HuH-7 (cell line): ENCODE measurements around the gene TSKS.

Source experiments
- DNase-seq: peaks from one replicate; pipeline ENCODE4 v3.0.0; 2011; ENCODE audit warnings: low spot score

TSKS gene, protein sequence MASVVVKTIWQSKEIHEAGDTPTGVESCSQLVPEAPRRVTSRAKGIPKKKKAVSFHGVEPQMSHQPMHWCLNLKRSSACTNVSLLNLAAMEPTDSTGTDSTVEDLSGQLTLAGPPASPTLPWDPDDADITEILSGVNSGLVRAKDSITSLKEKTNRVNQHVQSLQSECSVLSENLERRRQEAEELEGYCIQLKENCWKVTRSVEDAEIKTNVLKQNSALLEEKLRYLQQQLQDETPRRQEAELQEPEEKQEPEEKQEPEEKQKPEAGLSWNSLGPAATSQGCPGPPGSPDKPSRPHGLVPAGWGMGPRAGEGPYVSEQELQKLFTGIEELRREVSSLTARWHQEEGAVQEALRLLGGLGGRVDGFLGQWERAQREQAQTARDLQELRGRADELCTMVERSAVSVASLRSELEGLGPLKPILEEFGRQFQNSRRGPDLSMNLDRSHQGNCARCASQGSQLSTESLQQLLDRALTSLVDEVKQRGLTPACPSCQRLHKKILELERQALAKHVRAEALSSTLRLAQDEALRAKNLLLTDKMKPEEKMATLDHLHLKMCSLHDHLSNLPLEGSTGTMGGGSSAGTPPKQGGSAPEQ

DNA sequence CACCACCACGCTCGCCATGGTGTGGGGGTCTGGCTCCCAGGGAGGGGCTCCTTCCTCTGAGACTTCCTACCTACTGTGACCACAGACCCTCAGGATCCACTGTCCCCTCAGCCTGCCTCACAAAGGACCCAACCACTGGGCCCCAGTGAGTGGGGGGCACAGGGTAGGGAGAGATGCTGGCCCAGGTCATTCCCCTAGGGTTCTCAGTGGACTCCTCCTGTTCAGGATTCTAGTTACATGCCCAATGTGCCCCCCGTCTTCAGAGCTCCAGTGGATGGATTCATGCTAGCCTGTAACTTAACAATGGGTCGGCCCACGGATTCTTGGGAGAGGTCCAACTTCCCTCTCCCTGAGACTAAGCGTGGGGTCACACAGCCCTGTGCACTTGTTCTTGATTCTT, at the start of gene TSKS:
Gene TSKS (minus strand): TSS at position 77 of the 400 bp plus-strand sequence. CDS start 59 bp downstream, at position 18.
- no peak for DNase-seq

DNA sequence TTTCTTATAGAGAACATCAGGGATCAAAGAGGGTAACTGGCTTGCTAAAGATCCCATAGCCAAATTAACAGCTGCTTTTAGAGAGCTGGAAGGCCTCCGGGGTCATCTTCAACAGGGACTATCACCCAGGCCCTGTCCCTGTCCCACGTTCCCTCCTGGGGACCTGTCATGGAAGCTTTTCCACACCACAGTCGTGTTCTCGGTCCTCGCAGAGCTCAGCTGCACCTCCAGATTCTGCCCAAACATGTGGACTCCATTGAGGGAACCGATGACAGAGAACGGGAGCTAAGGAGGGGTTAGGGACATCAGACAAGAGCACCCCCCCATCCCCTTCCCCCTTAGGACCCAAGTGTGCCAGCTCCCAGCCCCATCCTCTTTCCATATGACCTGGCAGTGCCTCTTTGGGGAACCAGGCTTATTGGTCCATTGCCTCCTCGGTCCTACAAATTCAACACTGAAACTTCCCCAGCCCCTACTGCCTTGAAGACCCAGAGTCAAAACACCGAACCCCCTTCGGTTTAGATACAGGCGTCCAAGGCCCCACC, 49.4 kb upstream of the TSKS start:
- DNase-seq = no peak

DNA sequence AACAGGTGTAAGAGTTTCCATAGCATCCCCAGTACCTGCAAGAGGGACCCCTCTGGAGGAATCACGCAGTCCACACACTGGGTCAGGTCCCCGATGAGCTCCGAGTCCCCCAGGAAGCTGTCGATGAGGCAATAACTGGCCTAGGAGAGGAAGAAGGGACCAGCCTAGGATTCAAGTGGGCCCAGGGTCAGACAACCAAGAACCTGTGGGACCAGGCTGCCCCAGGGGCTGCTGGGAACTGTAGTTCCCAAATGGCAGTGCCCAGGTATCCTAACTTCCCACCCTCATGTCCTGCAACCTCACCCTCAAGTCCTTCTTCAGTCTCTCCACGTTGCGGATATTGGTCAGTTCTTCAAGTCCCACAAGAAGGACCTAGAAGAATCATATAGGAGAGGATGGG, 48.2 kb upstream of the TSKS start:
- no peak for DNase-seq

- no peak for DNase-seq
Measured at GRCh38 chr19:49809941-49810389, 46.9 kb upstream of the TSKS start.

DNA sequence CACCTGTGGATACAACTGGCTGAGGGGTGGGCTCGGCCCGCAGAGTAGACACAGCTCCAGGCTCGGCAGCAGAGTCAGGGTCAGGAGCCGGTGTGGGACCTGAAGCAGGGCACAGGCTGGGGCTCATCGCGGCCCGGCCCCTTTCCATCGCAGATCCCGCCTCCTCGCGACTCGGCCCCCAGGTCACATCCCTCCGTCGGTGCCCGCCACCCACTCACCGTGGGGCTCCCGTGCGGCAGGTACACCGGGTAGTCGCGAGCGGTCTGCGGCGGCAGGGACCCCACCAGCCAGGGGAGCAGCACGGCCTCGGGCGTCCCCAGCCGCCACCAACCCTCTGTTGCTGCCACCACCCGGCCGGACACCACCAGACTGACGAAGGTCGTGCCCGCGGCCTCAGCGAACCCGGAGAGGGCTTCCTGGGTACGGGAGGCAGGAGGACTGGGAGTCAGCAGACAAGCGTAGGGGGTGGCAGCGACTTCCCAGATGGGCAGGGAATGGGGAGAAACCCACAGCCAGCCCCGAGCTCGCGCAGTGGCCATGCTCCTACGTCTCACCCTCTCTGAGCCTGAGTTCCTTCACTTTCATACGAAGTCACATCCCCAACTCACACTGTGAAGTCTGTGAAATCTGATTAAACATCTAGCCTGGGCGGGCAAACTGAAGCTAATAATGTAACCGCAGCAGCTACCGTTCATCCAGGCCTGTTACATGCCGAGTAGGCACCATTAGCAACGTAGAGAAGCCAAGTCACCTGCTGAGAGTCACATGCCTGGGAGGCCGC, 46.2 kb upstream of the TSKS start:
- DNase-seq = peak; percentile 53

DNA sequence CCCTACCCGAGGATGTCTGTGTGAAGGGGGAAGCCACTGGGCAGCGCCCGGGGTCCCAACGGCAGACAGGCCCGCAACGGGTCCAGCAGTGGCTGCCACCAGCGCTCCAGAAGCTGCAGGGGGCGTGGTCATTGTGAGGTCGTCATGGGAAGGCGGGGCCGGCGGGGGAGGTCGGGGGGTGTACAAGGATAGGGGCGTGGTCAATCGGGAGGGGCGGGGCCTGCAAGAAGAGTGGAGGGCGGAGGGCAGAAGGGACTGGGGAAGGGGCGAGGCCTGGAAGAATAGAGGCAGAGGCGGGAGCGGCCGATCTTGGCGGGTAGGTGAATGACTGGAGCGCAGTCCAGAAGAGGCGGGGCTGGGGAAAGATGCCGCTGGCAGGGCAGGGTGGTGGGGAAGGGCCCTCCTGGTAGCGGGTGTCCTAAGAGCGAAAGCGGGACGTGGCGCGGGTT, 45.6 kb upstream of the TSKS start:
- peak; percentile 77 for DNase-seq

DNA sequence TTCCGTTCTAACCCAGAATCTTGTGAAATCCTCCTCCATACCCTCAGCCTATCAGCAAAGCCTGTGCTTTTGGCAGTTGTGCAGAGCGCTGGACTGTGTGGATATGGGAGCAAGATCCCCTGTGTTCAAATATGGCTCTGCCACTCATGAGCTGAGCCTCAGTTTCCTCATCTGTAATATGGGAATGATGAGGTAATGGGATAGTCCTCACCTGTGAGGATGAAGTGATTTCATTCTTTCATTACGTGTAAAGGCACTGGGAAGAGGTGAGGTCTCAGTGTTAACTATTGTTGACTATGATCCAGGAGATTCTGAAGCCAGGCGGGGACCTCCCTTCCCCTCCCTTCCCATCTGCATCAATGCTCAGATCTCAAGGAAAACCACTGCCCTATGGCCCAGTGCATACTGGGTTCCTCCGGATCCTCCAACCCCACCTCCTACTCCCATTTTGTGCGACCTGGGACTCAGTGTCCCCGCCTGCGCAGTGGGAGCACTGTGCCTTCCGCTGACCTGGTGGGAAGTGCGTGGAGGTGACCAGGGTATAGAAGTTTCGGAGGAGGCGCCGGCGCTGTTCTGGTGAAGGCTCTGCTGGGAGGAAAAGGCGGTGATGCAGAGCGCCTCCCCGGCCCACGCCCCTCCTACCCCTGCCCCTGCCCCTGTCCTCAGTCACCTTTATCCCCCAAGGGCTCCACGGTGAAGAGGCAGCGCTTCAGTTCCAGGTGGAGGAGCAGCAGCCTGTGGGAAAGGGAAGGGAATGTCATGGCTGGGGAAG, 45.0 kb upstream of the TSKS start:
- no peak for DNase-seq

DNA sequence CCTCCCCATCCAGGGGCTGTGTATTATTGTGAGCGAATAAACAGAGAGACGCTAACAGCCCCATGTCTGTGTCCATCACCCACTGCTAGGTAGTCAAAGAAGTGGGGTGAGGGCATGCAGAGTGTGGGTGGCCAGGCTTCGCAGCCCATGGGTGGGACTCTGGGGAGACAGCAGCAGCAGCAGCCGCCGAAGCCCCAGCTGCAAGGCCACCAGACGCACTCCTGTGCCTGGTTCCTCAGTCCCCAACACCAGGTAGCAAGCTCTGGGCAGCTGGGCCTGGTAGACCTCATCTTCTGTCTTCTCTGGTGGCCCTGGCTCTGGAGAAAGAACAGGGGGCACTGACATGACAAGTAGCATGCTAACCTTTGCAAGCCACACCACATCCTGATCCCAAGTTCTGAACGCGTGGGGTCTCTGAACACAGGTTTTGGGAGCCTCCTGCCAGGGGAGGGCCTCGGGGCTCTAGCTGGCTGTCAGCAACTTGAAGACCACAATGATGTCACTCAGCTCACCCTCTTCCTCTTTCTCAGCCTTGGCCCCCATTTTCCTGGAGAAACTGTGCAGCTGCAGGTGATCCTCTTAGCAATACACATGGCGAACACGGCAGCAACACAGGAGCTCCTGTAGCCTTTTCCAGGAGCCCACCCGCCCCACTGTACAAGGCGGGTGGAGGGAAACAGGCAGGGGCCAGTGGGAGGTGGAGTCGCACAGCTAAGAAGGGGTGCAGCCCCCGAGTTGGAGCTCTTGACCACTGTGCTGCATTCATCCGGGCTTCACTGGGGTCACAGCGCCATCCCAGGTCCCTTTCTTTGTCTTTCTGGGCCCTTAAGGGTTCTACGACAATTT, 44.2 kb upstream of the TSKS start:
- DNase-seq = no peak

- DNase-seq = no peak
Measured at GRCh38 chr19:49806620-49806959, 43.5 kb upstream of the TSKS start.

- no peak for DNase-seq
Measured at GRCh38 chr19:49805822-49806619, 42.9 kb upstream of the TSKS start.

GRCh38 chr19:49803529-49803856, 40.4 kb upstream of the TSKS start:
- no peak for DNase-seq

GRCh38 chr19:49802836-49803528, 39.9 kb upstream of the TSKS start:
- no peak for DNase-seq

DNA sequence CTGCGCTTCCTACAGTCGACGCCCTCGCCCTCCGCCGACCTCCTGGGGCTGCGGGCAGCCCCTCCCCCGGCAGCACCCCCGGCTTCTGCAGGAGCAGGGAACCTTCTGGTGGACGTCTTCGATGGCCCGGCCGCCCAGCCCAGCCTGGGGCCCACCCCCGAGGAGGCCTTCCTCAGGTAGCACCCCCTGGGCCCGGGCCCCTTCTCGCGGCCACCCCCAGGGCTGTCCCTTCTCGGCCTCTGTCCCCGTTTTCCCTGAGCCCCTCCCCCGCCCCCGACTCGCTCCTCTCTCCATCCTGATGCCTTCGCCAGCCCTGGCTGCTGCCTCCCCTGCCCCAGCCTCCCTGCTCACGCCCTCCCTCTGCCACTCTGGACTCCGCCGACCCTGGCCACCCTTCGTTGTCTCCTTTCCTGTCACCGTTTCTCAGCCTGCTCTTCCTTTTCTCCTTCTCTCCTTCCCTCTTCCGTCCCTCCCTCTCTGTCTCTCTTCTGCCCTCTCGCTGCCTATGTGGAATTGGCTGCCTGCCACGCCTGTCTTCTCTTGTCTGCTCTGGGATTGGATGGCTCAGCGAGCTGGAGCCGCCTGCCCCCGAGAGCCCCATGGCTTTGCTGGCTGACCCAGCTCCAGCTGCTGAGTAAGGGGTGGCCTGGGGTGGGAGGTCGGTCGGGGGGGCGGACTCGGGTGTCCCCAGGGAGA, 39.0 kb upstream of the TSKS start:
- no peak for DNase-seq

GRCh38 chr19:49801401-49801888, 38.3 kb upstream of the TSKS start:
- no peak for DNase-seq

DNA sequence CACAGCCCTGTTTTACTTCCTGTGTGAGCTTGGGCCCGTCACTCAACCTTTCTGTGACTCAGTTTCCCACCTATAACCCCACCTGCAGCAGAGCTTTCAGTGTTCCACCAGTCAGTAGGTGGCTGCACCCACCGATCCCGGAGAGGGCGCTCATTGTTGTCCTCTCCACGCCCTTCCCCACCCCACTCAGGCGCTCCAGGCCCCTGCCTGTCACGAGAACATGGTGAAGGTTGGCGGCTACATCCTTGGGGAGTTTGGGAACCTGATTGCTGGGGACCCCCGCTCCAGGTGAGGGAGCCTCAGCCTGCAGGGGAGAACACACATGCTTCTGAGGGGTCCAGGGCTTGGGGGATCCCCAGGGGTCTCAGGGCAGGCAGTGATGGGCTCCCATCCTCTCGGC, 37.7 kb upstream of the TSKS start:
- no peak for DNase-seq

- DNase-seq = peak; percentile 54
Measured at GRCh38 chr19:49799798-49800376, 36.8 kb upstream of the TSKS start.

DNA sequence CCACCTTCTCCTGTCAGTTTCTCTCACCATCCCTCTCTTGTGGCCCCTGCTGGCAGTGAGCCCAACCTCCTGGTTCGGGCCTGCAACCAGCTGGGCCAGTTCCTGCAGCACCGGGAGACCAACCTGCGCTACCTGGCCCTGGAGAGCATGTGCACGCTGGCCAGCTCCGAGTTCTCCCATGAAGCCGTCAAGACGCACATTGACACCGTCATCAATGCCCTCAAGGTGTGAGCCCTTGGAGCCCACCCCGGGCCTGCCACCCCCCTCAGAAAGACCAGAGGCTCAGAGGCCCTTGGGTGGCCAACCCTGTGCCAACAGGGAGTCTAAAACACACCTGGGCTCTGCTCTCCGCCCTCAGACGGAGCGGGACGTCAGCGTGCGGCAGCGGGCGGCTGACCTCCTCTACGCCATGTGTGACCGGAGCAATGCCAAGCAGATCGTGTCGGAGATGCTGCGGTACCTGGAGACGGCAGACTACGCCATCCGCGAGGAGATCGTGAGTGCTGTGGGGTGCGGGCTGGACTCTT, 36.2 kb upstream of the TSKS start:
- no peak for DNase-seq

DNA sequence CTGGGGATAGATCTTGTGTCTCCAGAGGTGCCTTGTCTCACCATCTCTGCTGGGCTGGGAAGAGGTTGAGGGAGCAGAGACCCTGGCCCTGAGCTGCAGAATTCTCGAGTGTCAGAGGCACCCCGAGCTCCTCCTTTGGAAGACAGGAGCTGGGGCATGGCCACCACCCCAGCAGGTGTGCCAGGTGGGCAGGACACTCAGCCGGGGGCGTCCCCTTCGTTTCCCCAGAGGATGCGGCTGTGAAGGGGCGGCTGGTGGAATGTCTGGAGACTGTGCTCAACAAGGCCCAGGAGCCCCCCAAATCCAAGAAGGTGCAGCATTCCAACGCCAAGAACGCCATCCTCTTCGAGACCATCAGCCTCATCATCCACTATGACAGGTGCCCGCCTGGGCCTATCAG, 35.5 kb upstream of the TSKS start:
- DNase-seq = no peak
